HS-5 (cell line): Measurements from ENCODE around the gene ARHGDIB.

Experiments
- DNase-seq: peaks from one replicate; pipeline ENCODE4 v3.0.0-alpha.2; 2012; ENCODE audit warnings: low read depth

The ARHGDIB gene

GRCh38 chr12:14893506-14894250, 67.7 kb downstream of the ARHGDIB start:
- no peak for DNase-seq

GRCh38 chr12:14892726-14893505, 68.5 kb downstream of the ARHGDIB start:
- no peak for DNase-seq
